Testis (tissue), 2 donors: ENCODE results near the gene TMEM191C.
"Not testable (repeated sequence)": the region's sequence is repeated elsewhere in the genome, so short reads cannot be mapped to it uniquely, and the experiment has no call there.

Experiments used
- POLR2A ChIP-seq: fragments of 450-650 bp; IDR thresholded peaks from one replicate; pipeline ENCODE4 v1.6.1; 2017; ENCODE audit warnings: antibody characterized with exemption, mild to moderate bottlenecking, moderate library complexity
- TF ChIP-seq, protein P1 (sequence below), 3 experiments: fragments of 450-650 bp in 2 of 3; fragments of 200-600 bp in 1 of 3; sonication (generic) in 1 of 3; IDR thresholded peaks; one replicate each; pipeline ENCODE4 v1.5.1; 2016 to 2019; ENCODE audit warnings: antibody characterized with exemption in 3 of 3, mild to moderate bottlenecking in 2 of 3, moderate library complexity in 1 of 3

DNA sequence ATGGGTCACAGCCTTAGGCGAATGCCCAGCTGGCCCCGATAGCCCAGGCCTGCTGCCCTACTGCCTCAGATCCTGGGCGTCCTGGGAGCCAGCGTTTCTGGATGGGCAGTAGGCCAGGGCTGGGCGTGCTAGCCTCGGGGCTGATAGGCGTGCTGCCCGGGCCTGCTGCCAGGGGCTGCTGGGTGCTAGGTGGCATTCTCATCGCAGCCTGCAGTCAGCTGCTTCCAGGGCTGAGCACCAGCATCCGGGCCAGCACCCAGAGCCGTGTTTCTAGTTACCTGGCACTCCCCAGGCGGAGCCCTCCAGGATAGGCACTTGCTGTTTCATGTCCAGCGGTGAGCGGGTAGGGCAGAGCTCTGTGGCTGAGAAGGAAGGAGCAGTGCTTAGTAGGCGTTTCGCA, 26.5 kb upstream of the TMEM191C start:
- TF ChIP-seq, protein P1, sequence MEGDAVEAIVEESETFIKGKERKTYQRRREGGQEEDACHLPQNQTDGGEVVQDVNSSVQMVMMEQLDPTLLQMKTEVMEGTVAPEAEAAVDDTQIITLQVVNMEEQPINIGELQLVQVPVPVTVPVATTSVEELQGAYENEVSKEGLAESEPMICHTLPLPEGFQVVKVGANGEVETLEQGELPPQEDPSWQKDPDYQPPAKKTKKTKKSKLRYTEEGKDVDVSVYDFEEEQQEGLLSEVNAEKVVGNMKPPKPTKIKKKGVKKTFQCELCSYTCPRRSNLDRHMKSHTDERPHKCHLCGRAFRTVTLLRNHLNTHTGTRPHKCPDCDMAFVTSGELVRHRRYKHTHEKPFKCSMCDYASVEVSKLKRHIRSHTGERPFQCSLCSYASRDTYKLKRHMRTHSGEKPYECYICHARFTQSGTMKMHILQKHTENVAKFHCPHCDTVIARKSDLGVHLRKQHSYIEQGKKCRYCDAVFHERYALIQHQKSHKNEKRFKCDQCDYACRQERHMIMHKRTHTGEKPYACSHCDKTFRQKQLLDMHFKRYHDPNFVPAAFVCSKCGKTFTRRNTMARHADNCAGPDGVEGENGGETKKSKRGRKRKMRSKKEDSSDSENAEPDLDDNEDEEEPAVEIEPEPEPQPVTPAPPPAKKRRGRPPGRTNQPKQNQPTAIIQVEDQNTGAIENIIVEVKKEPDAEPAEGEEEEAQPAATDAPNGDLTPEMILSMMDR (IDR thresholded peaks at IDR 0.05): not testable (repeated sequence)
- not testable (repeated sequence) for TF ChIP-seq POLR2A
